Prostate gland (tissue), 2 donors: ENCODE results near the gene TNFAIP2.

Experiments
- CTCF ChIP-seq, 4 experiments: fragments of 200-600 bp in 2 of 4; fragments of 450-650 bp in 2 of 4; sonication (generic) in 2 of 4; IDR thresholded peaks; 1 replicate in 3 of 4; 2 replicates in 1 of 4; pipeline ENCODE4 v1.5.1; 2016 to 2019; ENCODE audit warnings: antibody characterized with exemption in 4 of 4, mild to moderate bottlenecking in 2 of 4, moderate library complexity in 2 of 4
- POLR2A ChIP-seq: fragments of 450-650 bp; IDR thresholded peaks from one replicate; pipeline ENCODE4 v1.6.1; 2016; ENCODE audit warnings: antibody characterized with exemption, mild to moderate bottlenecking
- POLR2AphosphoS5 ChIP-seq: sonication (generic); formaldehyde crosslinking; IDR thresholded peaks from one replicate; pipeline ENCODE4 v1.6.1; 2017; ENCODE audit warnings: antibody characterized with exemption

- TF ChIP-seq POLR2A, result no peak
- no peak for TF ChIP-seq CTCF (IDR thresholded peaks at IDR 0.05)
- no peak for TF ChIP-seq POLR2AphosphoS5
These were observed 5.5 kb downstream of the TNFAIP2 start for GRCh38 chr14:103128631-103129300.
